Neutrophil (primary cell): Measurements from ENCODE around the gene DIP2A.

Experiments used
- H3K27ac ChIP-seq: fragments of 200-600 bp; sonication (generic); 2 replicates; pipeline ENCODE4 v1.5.1; 2016; ENCODE audit warnings: mild to moderate bottlenecking, moderate library complexity
- H3K27me3 ChIP-seq: fragments of 200-600 bp; sonication (generic); 2 replicates; pipeline ENCODE4 v1.6.0; 2016; ENCODE audit warnings: mild to moderate bottlenecking
- H3K36me3 ChIP-seq: fragments of 200-600 bp; sonication (generic); 2 replicates; pipeline ENCODE4 v1.5.1; 2017
- H3K4me1 ChIP-seq, 2 experiments: fragments of 200-600 bp in 1 of 2; sonication (generic) in 1 of 2; 1 replicate in 1 of 2; 2 replicates in 1 of 2; pipeline versions ENCODE4 v1.5.1 to v1.6.1; 2013 to 2016; ENCODE audit warnings: low read depth in 1 of 2, low read length in 1 of 2, mild to moderate bottlenecking in 1 of 2, moderate library complexity in 1 of 2; ENCODE audit not compliant: control insufficient read depth in 1 of 2, insufficient read depth in 1 of 2
- H3K4me3 ChIP-seq, 2 experiments: fragments of 200-600 bp in 1 of 2; sonication (generic) in 1 of 2; 1 replicate in 1 of 2; 2 replicates in 1 of 2; pipeline ENCODE4 v1.5.1; 2013 to 2016; ENCODE audit warnings: low read depth in 1 of 2, low read length in 1 of 2, mild to moderate bottlenecking in 1 of 2, moderate library complexity in 1 of 2
- H3K9me3 ChIP-seq: fragments of 200-600 bp; sonication (generic); 2 replicates; pipeline ENCODE4 v1.5.1; 2016
- TF ChIP-seq, protein P1 (sequence below): fragments of 200-600 bp; sonication (generic); IDR thresholded peaks from 2 replicates; pipeline ENCODE4 v1.5.1; 2016; ENCODE audit warnings: antibody characterized with exemption

Gene DIP2A

DNA sequence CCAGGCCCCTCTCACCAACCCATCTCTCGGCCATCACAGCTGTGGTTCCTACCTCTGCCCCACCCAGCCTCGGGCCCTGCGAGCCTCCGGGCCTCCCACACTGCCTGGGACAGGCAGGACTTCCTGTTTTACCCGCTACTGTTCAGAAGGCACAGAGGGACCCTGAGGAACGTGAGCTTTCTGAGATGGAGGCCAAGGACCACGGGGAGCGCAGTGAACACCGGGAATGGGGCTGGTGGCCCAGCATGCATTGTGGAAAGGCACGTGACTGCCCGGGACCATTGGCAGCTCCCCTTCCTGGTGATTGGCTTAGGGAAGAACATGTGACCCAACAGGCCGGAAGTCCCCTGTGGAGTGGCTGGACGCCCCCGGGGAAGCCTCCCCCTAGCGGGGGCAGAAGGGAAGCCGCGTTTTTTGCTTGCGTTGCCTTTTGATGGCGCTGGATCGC lies 139.2 kb downstream of the DIP2A start:
- H3K9me3 ChIP-seq = no peaks in the 10 kb centered on the region
- no peak overlapping the region for H3K27ac ChIP-seq
- H3K27me3 ChIP-seq = no peaks in the 10 kb centered on the region
- H3K36me3 ChIP-seq = no peaks in the 10 kb centered on the region
- no peak overlapping the region for H3K4me3 ChIP-seq
- H3K4me1 ChIP-seq = no peaks in the 10 kb centered on the region
- TF ChIP-seq, protein P1, sequence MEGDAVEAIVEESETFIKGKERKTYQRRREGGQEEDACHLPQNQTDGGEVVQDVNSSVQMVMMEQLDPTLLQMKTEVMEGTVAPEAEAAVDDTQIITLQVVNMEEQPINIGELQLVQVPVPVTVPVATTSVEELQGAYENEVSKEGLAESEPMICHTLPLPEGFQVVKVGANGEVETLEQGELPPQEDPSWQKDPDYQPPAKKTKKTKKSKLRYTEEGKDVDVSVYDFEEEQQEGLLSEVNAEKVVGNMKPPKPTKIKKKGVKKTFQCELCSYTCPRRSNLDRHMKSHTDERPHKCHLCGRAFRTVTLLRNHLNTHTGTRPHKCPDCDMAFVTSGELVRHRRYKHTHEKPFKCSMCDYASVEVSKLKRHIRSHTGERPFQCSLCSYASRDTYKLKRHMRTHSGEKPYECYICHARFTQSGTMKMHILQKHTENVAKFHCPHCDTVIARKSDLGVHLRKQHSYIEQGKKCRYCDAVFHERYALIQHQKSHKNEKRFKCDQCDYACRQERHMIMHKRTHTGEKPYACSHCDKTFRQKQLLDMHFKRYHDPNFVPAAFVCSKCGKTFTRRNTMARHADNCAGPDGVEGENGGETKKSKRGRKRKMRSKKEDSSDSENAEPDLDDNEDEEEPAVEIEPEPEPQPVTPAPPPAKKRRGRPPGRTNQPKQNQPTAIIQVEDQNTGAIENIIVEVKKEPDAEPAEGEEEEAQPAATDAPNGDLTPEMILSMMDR = no peak

DNA sequence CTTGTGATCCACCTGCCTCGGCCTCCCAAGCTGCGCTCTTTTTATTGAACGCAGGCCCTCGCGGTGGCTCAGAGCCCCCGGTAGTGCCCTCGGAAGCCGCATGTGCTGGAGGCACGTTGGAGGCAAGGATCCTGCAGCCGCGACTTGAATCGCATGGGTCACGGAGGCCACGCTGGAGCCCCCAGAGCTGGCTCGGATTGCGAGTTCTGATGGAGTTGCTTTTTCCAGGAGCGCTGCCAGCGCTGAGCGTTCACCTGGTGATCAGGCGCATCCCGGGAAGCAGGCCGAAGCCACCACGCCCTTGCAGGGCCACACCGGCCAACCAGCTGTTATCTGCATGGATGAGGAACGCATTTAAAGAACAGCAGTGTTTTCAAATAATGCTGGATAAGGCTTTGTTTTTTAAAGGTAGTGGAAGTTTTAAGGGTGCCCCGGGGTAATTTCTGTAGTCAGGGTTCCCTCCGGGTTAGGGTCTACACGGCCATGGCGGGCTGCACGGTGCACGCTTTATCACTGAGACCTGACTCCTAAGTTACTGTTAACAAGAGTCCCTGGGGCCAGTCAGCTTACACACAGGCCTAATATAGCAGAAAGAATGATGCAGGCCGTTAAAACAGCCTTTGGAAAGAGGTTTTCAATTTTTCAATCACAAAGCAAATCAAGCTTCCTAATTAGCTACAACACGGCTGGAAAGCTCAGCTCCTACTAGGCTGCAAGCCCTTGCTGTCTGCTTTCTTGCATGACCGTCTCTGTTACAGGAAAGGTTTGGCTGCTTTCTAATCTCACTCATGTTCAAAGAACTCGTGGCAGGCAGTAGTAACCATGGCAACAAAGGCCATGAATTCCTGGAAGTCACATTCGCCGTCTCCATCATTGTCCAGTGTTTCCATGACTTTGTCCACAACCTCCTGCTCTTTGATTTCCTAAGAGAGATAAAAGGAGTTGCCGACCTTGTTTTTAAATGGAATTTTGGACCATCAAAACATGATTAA lies 140.2 kb downstream of the DIP2A start:
- no peak overlapping the region for H3K4me3 ChIP-seq
- TF ChIP-seq, protein P1 = no peak
- H3K27me3 ChIP-seq = no peaks in the 10 kb centered on the region
- no peaks in the 10 kb centered on the region for H3K36me3 ChIP-seq
- no peak overlapping the region for H3K27ac ChIP-seq
- no peaks in the 10 kb centered on the region for H3K4me1 ChIP-seq
- no peaks in the 10 kb centered on the region for H3K9me3 ChIP-seq

GRCh38 chr21:46600305-46600704 lies 141.6 kb downstream of the DIP2A start:
- no peak overlapping the region for H3K4me3 ChIP-seq
- H3K9me3 ChIP-seq = no peaks in the 10 kb centered on the region
- no peaks in the 10 kb centered on the region for H3K27me3 ChIP-seq
- peaks cover 8% of the 10 kb centered on the region in 2 experiments for H3K4me1 ChIP-seq
- H3K27ac ChIP-seq = no peak overlapping the region
- no peaks in the 10 kb centered on the region for H3K36me3 ChIP-seq
- TF ChIP-seq, protein P1 = no peak

DNA sequence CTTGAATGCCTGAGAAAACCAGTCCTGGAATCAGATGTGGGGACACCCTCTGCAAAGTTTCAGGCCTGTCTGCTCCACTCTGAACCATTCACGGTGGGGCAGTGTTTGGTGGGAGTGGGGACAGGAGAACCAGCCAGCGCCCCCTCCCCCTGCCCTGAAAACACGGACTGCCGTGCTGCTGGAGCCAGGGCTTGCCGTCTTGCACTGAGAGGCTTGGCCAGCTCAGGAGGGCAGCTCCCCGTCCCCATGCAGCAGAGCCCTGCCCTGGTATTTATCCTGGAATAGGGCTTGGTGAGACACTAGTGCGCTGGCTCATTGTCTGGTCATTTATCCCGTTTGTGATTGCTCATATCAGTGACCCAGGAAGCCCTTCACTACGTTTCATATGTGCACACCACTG lies 142.3 kb downstream of the DIP2A start:
- Histone ChIP-seq H3K27me3 (no peaks in the 10 kb centered on the region), H3K4me3 (no peak overlapping the region), H3K36me3 (no peaks in the 10 kb centered on the region), H3K27ac (no peak overlapping the region), H3K4me1 (peaks cover 15% of the 10 kb centered on the region in 2 experiments), H3K9me3 (no peaks in the 10 kb centered on the region)
- TF ChIP-seq, protein P1 = no peak

- Histone ChIP-seq H3K27ac (no peak overlapping the region), H3K9me3 (no peaks in the 10 kb centered on the region), H3K27me3 (no peaks in the 10 kb centered on the region), H3K4me3 (no peak overlapping the region), H3K4me1 (peaks cover 24 to 25% of the 10 kb centered on the region in 2 experiments), H3K36me3 (no peaks in the 10 kb centered on the region)
- TF ChIP-seq, protein P1 = no peak
These were observed 144.5 kb downstream of the DIP2A start for GRCh38 chr21:46603228-46603627.
